Subcutaneous adipose tissue (tissue), 4 donors: ENCODE results near the gene TSEN54. TPM values are rescaled to one million over a fixed set of nuclear protein-coding genes. Genes with fewer than 3 reads are reported as not detected.

ENCODE experiments used
- total RNA-seq, 4 donors: library from RNA; depleted of rRNA; stranded (reverse); fragments of >200 nt; gene quantifications; one replicate each; pipeline ENCODE4 v1.1.0, GENCODE V29; 2016
- TF ChIP-seq, protein P1 (sequence below): fragments of 450-650 bp; IDR thresholded peaks from one replicate; pipeline ENCODE4 v1.5.1; 2016; ENCODE audit warnings: low read depth, mild to moderate bottlenecking, control low read depth, antibody characterized with exemption, moderate library complexity

The TSEN54 gene
- total RNA-seq, 4 donors from 2014 or later = 9.5 to 23.8 (median 17.3) TPM

GRCh38 chr17:75552425-75553294 is 36.3 kb downstream of the TSEN54 start:
- TF ChIP-seq, protein P1, sequence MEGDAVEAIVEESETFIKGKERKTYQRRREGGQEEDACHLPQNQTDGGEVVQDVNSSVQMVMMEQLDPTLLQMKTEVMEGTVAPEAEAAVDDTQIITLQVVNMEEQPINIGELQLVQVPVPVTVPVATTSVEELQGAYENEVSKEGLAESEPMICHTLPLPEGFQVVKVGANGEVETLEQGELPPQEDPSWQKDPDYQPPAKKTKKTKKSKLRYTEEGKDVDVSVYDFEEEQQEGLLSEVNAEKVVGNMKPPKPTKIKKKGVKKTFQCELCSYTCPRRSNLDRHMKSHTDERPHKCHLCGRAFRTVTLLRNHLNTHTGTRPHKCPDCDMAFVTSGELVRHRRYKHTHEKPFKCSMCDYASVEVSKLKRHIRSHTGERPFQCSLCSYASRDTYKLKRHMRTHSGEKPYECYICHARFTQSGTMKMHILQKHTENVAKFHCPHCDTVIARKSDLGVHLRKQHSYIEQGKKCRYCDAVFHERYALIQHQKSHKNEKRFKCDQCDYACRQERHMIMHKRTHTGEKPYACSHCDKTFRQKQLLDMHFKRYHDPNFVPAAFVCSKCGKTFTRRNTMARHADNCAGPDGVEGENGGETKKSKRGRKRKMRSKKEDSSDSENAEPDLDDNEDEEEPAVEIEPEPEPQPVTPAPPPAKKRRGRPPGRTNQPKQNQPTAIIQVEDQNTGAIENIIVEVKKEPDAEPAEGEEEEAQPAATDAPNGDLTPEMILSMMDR = no peak

GRCh38 chr17:75553295-75554110 is 37.2 kb downstream of the TSEN54 start:
- TF ChIP-seq, protein P1 = no peak

DNA sequence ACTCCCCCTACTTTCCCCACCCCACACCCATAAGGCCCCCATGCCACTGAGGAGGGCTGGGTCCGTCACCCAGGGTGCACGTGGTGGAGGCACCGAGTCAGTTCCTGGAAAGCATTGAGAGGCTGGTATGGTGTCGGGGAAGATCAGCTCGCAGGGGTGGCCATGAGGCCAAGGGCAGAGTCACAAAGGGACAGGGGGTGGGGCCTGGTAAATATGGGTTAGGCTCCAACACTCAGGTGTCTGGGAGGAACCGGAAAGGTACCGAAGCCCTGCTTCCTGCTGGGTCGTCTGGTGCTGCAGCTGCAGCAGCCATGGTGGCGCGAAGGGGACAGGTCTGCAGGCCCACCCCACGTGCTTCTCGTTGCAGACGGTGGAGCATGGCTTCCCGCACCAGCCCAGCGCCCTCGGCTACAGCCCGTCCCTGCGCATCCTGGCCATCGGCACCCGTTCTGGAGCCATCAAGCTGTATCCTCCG is 39.4 kb downstream of the TSEN54 start:
- TF ChIP-seq, protein P1 = no peak

- TF ChIP-seq, protein P1 = no peak
Measured at GRCh38 chr17:75557075-75557851, 40.9 kb downstream of the TSEN54 start.

DNA sequence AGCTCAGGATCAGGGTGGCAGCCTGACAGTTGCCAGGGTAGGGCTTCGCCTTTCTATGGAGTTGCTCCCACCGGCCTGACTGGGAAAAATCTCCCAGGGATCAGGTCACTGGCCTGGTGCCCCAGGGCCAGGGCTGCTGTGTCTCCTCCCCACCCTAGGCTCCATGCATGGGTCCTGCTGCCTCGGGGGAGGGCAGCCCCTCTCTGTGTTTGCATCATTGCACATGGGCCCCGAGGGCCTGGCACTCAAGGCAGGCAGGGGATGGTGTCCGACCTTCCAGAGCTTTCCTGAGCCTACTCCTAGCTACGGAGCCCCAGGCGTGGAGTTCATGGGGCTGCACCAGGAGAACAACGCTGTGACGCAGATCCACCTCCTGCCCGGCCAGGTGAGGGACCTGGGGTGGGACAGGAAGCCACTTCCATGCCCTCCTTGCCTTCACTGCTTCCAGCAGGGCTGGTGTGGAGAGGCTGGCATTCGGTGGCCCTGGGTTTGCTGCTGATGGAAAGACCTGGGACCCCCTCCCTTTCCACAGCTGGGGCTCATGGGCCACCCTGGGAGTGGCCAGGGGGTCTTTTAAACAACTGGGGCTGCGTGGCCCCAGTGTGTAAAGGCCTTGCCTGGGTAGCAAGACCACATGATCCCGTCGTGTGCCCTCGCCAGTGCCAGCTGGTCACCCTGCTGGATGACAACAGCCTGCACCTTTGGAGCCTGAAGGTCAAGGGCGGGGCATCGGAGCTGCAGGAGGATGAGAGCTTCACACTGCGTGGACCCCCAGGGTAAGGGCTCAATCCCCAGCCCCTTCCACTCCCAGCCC is 41.7 kb downstream of the TSEN54 start:
- TF ChIP-seq, protein P1 = no peak

DNA sequence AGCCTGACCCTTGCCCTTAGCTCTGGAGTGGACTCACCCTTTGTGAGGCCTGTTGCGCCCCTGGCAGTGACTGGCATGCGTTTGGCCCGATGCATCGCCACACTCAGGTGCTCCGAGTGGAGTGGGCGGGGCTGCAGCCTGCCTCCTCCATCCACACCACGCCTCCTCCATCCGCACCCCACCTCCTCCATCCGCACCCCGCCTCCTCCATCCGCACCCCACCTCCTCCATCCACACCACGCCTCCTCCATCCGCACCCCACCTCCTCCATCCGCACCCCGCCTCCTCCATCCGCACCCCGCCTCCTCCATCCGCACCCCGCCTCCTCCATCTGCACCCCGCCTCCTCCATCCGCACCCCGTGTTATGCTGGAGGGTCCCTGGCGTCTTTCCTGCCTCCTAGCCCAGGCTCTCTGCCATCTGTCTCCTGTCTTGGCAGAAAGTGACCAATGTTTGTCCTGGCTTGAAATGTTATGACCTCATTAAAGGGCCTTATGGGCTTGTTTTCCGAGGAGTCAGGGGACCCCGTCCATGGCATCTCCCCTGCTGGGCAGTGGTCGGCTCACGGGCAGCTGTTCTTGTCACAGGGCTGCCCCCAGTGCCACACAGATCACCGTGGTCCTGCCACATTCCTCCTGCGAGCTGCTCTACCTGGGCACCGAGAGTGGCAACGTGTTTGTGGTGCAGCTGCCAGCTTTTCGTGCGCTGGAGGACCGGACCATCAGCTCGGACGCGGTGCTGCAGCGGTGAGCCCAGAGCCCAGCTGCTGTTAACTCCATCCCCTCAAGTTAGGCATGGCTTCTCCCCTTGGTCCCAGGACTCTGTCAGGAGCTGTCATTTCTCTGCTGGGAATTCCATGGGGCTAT is 42.6 kb downstream of the TSEN54 start:
- TF ChIP-seq, protein P1 = no peak
